Measurements from ENCODE around the gene MPC1L. TPM values are rescaled to one million over a fixed set of nuclear protein-coding genes. Genes with fewer than 3 reads are reported as not detected.
A peak's percentile ranks its signal among the peaks of the same experiment; 100 is the strongest.

MPC1L gene
- total RNA-seq, 1 donor from 2014 or later, result not detected

- DNase-seq (ENCODE audit: missing footprints), result no peak
- ATAC-seq, result peak; percentile 16
- intact Hi-C loops (cut with DNase I), result no loop called here
Observed at GRCh38 chrX:40671126-40671525, 47.9 kb downstream of the MPC1L start.

Other genes starting within 250 kb of the MPC1L start
- 43.5 TPM for gene ATP6AP2, start 42.5 kb upstream of the MPC1L start, total RNA-seq
- 5.2 TPM for gene CXorf38, start 24.1 kb downstream of the MPC1L start, total RNA-seq
- gene MED14, start 112.1 kb downstream of the MPC1L start, total RNA-seq, result 26.3 TPM